ENCODE measurements around the gene MTG2.

MTG2 gene

GRCh38 chr20:62222972-62223371, 40.1 kb downstream of the MTG2 start:
- no peak overlapping the region for H4K8ac ChIP-seq (ENCODE audit: low read depth, low read length)
- H3K23ac ChIP-seq (ENCODE audit: low read length) = no peak overlapping the region
- no peak overlapping the region for H4K91ac ChIP-seq (ENCODE audit: low read depth, low read length)
- H3K27ac ChIP-seq (ENCODE audit: low read depth, low read length) = no peak overlapping the region
- peaks cover 3% of the 10 kb centered on the region for H3K9me3 ChIP-seq (ENCODE audit: insufficient read depth, low read depth, low read length)
- H3K14ac ChIP-seq (ENCODE audit: low read length) = no peak overlapping the region
- no peaks in the 10 kb centered on the region for H3K36me3 ChIP-seq (ENCODE audit: control insufficient read depth in 1 of 2, insufficient read depth in 2 of 2, low read length in 2 of 2)
- H2BK120ac ChIP-seq (ENCODE audit: insufficient read depth, low read length, poor library complexity) = no peak overlapping the region
- DNase-seq = no peak
- no peaks in the 10 kb centered on the region for H3K79me2 ChIP-seq (ENCODE audit: control insufficient read depth, insufficient read depth, low read length, poor library complexity)
- H3K4me3 ChIP-seq (ENCODE audit: low read depth, low read length) = no peak overlapping the region
- no peak overlapping the region for H2BK12ac ChIP-seq (ENCODE audit: low read length)
- no peak overlapping the region for H3K18ac ChIP-seq (ENCODE audit: low read length)
- H3K79me1 ChIP-seq (ENCODE audit: low read length) = no peaks in the 10 kb centered on the region
- no peak overlapping the region for H2AFZ ChIP-seq (ENCODE audit: insufficient read depth, low read length, poor library complexity)
- H3K4ac ChIP-seq (ENCODE audit: low read depth, low read length) = no peak overlapping the region
- H3K4me1 ChIP-seq (ENCODE audit: control insufficient read depth in 1 of 2, insufficient read depth in 2 of 2, low read length in 2 of 2) = peaks cover 4 to 6% of the 10 kb centered on the region in 2 experiments
- no peak overlapping the region for H2AK5ac ChIP-seq (ENCODE audit: low read length)
- no peak overlapping the region for H3K9ac ChIP-seq (ENCODE audit: low read length)
- no peak overlapping the region for H4K12ac ChIP-seq (ENCODE audit: low read depth, low read length)
- WGBS (ENCODE audit: extremely low coverage, insufficient coverage, insufficient read length) = no CpG with 5 or more reads among the region's 13 CpGs
- H3K27me3 ChIP-seq (ENCODE audit: insufficient read depth, low read length) = peaks cover 40% of the 10 kb centered on the region
- no peak overlapping the region for H2BK5ac ChIP-seq (ENCODE audit: low read depth, low read length, poor library complexity)
- no peak overlapping the region for H3K4me2 ChIP-seq (ENCODE audit: low read length)

DNA sequence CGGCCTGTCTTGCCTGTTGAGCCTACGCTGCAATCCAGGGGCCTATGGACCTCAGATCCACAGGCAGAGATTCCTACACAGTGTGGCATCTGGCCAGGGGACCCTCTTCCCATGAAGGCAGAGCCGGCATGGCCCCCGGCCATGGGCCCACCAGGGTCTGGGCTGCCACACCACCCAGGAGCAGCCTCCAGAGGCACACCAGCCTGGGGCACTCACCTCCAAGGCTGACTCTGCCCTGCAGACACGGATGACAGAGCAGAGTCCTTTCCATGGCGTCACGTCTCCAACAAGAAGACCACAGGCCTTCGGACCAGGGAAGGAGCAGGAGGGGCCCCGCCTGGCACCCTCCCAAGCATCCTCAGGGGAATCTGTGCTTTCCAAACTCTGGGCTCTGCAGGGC, 40.7 kb downstream of the MTG2 start:
- H4K8ac ChIP-seq (ENCODE audit: low read depth, low read length) = no peak overlapping the region
- no peak for DNase-seq

DNA sequence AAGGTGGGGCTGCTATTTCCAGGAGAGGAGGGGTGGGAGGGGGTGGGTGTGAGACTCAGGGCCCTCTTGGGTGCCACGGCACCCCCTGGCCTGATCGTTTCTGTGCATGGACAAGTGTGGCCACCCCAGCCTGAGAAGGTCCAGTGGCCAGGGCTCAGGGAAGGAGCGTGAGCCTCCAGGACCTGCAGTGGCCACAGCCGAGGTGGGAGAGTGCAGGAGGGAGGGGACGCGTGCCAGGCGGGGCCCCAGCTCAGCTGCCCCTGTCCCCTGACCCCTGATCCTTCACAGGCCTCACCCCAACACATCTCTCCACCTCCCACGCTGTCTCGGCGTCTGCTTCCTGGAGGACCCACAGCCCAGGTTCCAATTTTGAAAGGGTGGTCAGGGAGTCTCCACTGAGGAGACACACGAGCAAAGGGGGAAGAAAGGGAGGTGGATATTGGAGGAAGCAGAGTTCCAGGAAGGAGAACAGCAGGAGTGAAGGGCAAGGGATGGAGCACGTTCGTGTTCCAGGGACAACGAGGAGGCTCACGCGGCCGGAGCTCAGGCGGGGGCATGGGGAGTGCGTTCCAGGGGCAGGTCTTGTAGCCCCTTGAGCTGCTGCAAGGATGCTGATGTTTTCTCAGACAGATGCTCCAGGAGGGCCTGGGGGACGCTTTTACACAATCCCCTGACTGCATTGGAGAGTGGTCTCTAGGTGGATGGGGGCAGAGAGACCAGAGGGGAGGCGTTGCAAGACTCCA, 41.5 kb downstream of the MTG2 start:
- Histone ChIP-seq H3K18ac (ENCODE audit: low read length) (no peak overlapping the region), H3K36me3 (ENCODE audit: control insufficient read depth in 1 of 2, insufficient read depth in 2 of 2, low read length in 2 of 2) (no peaks in the 10 kb centered on the region), H3K27me3 (ENCODE audit: insufficient read depth, low read length) (peaks cover 27% of the 10 kb centered on the region), H3K9ac (ENCODE audit: low read length) (no peak overlapping the region), H4K91ac (ENCODE audit: low read depth, low read length) (no peak overlapping the region), H2BK5ac (ENCODE audit: low read depth, low read length, poor library complexity) (no peak overlapping the region), H2BK12ac (ENCODE audit: low read length) (no peak overlapping the region), H3K9me3 (ENCODE audit: insufficient read depth, low read depth, low read length) (peaks cover 5% of the 10 kb centered on the region), H3K23ac (ENCODE audit: low read length) (no peak overlapping the region), H4K8ac (ENCODE audit: low read depth, low read length) (no peak overlapping the region), H2AFZ (ENCODE audit: insufficient read depth, low read length, poor library complexity) (no peak overlapping the region), H3K4me3 (ENCODE audit: low read depth, low read length) (no peak overlapping the region), H2BK120ac (ENCODE audit: insufficient read depth, low read length, poor library complexity) (no peak overlapping the region), H3K4me1 (ENCODE audit: control insufficient read depth in 1 of 2, insufficient read depth in 2 of 2, low read length in 2 of 2) (peaks cover 4 to 6% of the 10 kb centered on the region in 2 experiments), H3K79me1 (ENCODE audit: low read length) (no peaks in the 10 kb centered on the region), H3K4ac (ENCODE audit: low read depth, low read length) (no peak overlapping the region), H3K4me2 (ENCODE audit: low read length) (no peak overlapping the region), H4K12ac (ENCODE audit: low read depth, low read length) (no peak overlapping the region), H2AK5ac (ENCODE audit: low read length) (no peak overlapping the region), H3K79me2 (ENCODE audit: control insufficient read depth, insufficient read depth, low read length, poor library complexity) (no peaks in the 10 kb centered on the region), H3K27ac (ENCODE audit: low read depth, low read length) (no peak overlapping the region), H3K14ac (ENCODE audit: low read length) (no peak overlapping the region)
- WGBS (ENCODE audit: extremely low coverage, insufficient coverage, insufficient read length) = no CpG with 5 or more reads among the region's 21 CpGs
- no peak for DNase-seq

More for the DNA sequence above, 40.7 kb downstream of the MTG2 start:
- Histone ChIP-seq H3K9ac (ENCODE audit: low read length) (no peak overlapping the region), H3K79me2 (ENCODE audit: control insufficient read depth, insufficient read depth, low read length, poor library complexity) (no peaks in the 10 kb centered on the region), H3K4me3 (ENCODE audit: low read depth, low read length) (no peak overlapping the region), H3K23ac (ENCODE audit: low read length) (no peak overlapping the region), H3K4me1 (ENCODE audit: control insufficient read depth in 1 of 2, insufficient read depth in 2 of 2, low read length in 2 of 2) (peaks cover 4 to 6% of the 10 kb centered on the region in 2 experiments), H2BK5ac (ENCODE audit: low read depth, low read length, poor library complexity) (no peak overlapping the region), H3K9me3 (ENCODE audit: insufficient read depth, low read depth, low read length) (peaks cover 3% of the 10 kb centered on the region), H3K36me3 (ENCODE audit: control insufficient read depth in 1 of 2, insufficient read depth in 2 of 2, low read length in 2 of 2) (no peaks in the 10 kb centered on the region), H3K79me1 (ENCODE audit: low read length) (no peaks in the 10 kb centered on the region), H3K27ac (ENCODE audit: low read depth, low read length) (no peak overlapping the region), H3K4ac (ENCODE audit: low read depth, low read length) (no peak overlapping the region), H2AFZ (ENCODE audit: insufficient read depth, low read length, poor library complexity) (no peak overlapping the region), H3K14ac (ENCODE audit: low read length) (no peak overlapping the region), H4K12ac (ENCODE audit: low read depth, low read length) (no peak overlapping the region), H3K27me3 (ENCODE audit: insufficient read depth, low read length) (peaks cover 34% of the 10 kb centered on the region), H2AK5ac (ENCODE audit: low read length) (no peak overlapping the region), H3K18ac (ENCODE audit: low read length) (no peak overlapping the region), H2BK12ac (ENCODE audit: low read length) (no peak overlapping the region), H3K4me2 (ENCODE audit: low read length) (no peak overlapping the region), H2BK120ac (ENCODE audit: insufficient read depth, low read length, poor library complexity) (no peak overlapping the region), H4K91ac (ENCODE audit: low read depth, low read length) (no peak overlapping the region)
- WGBS (ENCODE audit: extremely low coverage, insufficient coverage, insufficient read length) = no CpG with 5 or more reads among the region's 9 CpGs

- Histone ChIP-seq H2BK5ac (ENCODE audit: low read depth, low read length, poor library complexity) (no peak overlapping the region), H3K4me3 (ENCODE audit: low read depth, low read length) (no peak overlapping the region), H4K8ac (ENCODE audit: low read depth, low read length) (no peak overlapping the region), H3K27me3 (ENCODE audit: insufficient read depth, low read length) (peaks cover 20% of the 10 kb centered on the region), H3K4me2 (ENCODE audit: low read length) (no peak overlapping the region), H2BK120ac (ENCODE audit: insufficient read depth, low read length, poor library complexity) (no peak overlapping the region), H4K12ac (ENCODE audit: low read depth, low read length) (no peak overlapping the region), H3K4ac (ENCODE audit: low read depth, low read length) (no peak overlapping the region), H3K9ac (ENCODE audit: low read length) (no peak overlapping the region), H2AFZ (ENCODE audit: insufficient read depth, low read length, poor library complexity) (no peak overlapping the region), H2BK12ac (ENCODE audit: low read length) (no peak overlapping the region), H3K14ac (ENCODE audit: low read length) (no peak overlapping the region), H3K18ac (ENCODE audit: low read length) (no peak overlapping the region), H2AK5ac (ENCODE audit: low read length) (no peak overlapping the region), H4K91ac (ENCODE audit: low read depth, low read length) (no peak overlapping the region), H3K23ac (ENCODE audit: low read length) (no peak overlapping the region), H3K4me1 (ENCODE audit: control insufficient read depth in 1 of 2, insufficient read depth in 2 of 2, low read length in 2 of 2) (no peaks in the 10 kb centered on the region), H3K36me3 (ENCODE audit: control insufficient read depth in 1 of 2, insufficient read depth in 2 of 2, low read length in 2 of 2) (no peaks in the 10 kb centered on the region), H3K9me3 (ENCODE audit: insufficient read depth, low read depth, low read length) (peaks cover 7% of the 10 kb centered on the region), H3K27ac (ENCODE audit: low read depth, low read length) (no peak overlapping the region), H3K79me1 (ENCODE audit: low read length) (no peaks in the 10 kb centered on the region), H3K79me2 (ENCODE audit: control insufficient read depth, insufficient read depth, low read length, poor library complexity) (no peaks in the 10 kb centered on the region)
- no peak for DNase-seq
- WGBS (ENCODE audit: extremely low coverage, insufficient coverage, insufficient read length) = no CpG with 5 or more reads among the region's 13 CpGs
Measured at GRCh38 chr20:62225026-62225425, 42.2 kb downstream of the MTG2 start.

Measured in trophoblast cell (in vitro differentiated cells and primary cell).